Liver (tissue), 9 donors: ENCODE measurements around the gene LZTS3. TPM values are rescaled to one million over a fixed set of nuclear protein-coding genes. Genes with fewer than 3 reads are reported as not detected.

Experiments used
- DNase-seq: peaks from one replicate; pipeline ENCODE4 v3.0.0-alpha.2; 2017; ENCODE audit warnings: low spot score
- H3K27ac ChIP-seq, 2 donors: one replicate each; pipeline ENCODE4 v1.7.0; 2013; ENCODE audit warnings: inconsistent platforms in 2 of 2, low read length in 2 of 2, control low read depth in 1 of 2, low read depth in 1 of 2, mild to moderate bottlenecking in 1 of 2
- H3K27me3 ChIP-seq, 4 donors: one replicate each; pipeline versions ENCODE4 v1.6.1 to v1.7.0; 2013; ENCODE audit warnings: low read length in 3 of 4, inconsistent platforms in 1 of 4, mild to moderate bottlenecking in 1 of 4, moderate library complexity in 1 of 4; ENCODE audit not compliant: control insufficient read depth in 4 of 4, insufficient read depth in 4 of 4
- H3K36me3 ChIP-seq, 4 donors: one replicate each; pipeline versions ENCODE4 v1.6.1 to v1.7.0; 2013; ENCODE audit warnings: low read length in 3 of 4, mild to moderate bottlenecking in 3 of 4, low read depth in 1 of 4, moderate library complexity in 1 of 4; ENCODE audit not compliant: control insufficient read depth in 4 of 4, insufficient read depth in 3 of 4
- H3K4me1 ChIP-seq, 4 donors: one replicate each; pipeline versions ENCODE4 v1.6.1 to v1.7.0; 2013; ENCODE audit warnings: low read length in 3 of 4, mild to moderate bottlenecking in 3 of 4, moderate library complexity in 1 of 4; ENCODE audit not compliant: control insufficient read depth in 4 of 4, insufficient read depth in 4 of 4
- H3K4me3 ChIP-seq, 3 donors: one replicate each; pipeline versions ENCODE4 v1.6.1 to v1.7.0; 2013; ENCODE audit warnings: low read length in 3 of 3, control low read depth in 1 of 3, low read depth in 1 of 3, mild to moderate bottlenecking in 1 of 3
- H3K9ac ChIP-seq, 2 donors: one replicate each; pipeline ENCODE4 v1.7.0; 2013; ENCODE audit warnings: low read length in 2 of 2, mild to moderate bottlenecking in 2 of 2, moderate library complexity in 2 of 2, control low read depth in 1 of 2, low read depth in 1 of 2
- H3K9me3 ChIP-seq, 4 donors: one replicate each; pipeline versions ENCODE4 v1.6.1 to v1.7.0; 2013; ENCODE audit warnings: low read length in 3 of 4; ENCODE audit not compliant: control insufficient read depth in 4 of 4
- ATF3 ChIP-seq: IDR thresholded peaks from 2 replicates; pipeline ENCODE4 v1.6.1; 2016; ENCODE audit warnings: antibody characterized with exemption
- CTCF ChIP-seq: fragments of 150-350 bp; IDR thresholded peaks from 2 replicates; pipeline ENCODE4 v1.5.1; 2017; ENCODE audit warnings: improper control_type of control experiment, low read depth, low read length; ENCODE audit not compliant: missing input control
- EGR1 ChIP-seq, 2 donors: IDR thresholded peaks; 2 replicates each; pipeline ENCODE4 v1.6.1; 2016 to 2018; ENCODE audit warnings: antibody characterized with exemption in 2 of 2, low read depth in 2 of 2
- FOXA1 ChIP-seq: IDR thresholded peaks from 2 replicates; pipeline ENCODE4 v1.6.1; 2016; ENCODE audit warnings: antibody characterized with exemption
- FOXA2 ChIP-seq: IDR thresholded peaks from 2 replicates; pipeline ENCODE4 v1.6.1; 2016; ENCODE audit warnings: antibody characterized with exemption
- GABPA ChIP-seq, 2 donors: IDR thresholded peaks in 1 of 2; conservative IDR thresholded peaks in 1 of 2; 2 replicates each; pipeline ENCODE4 v1.6.1; 2016; ENCODE audit warnings: antibody characterized with exemption in 2 of 2, mild to moderate bottlenecking in 1 of 2, moderate library complexity in 1 of 2
- HNF4A ChIP-seq, 2 donors: conservative IDR thresholded peaks; 2 replicates each; pipeline ENCODE4 v1.6.1; 2016; ENCODE audit warnings: antibody characterized with exemption in 2 of 2, mild to moderate bottlenecking in 2 of 2
- HNF4G ChIP-seq: IDR thresholded peaks from 2 replicates; pipeline ENCODE4 v1.6.1; 2016; ENCODE audit warnings: antibody characterized with exemption
- JUND ChIP-seq, 2 donors: IDR thresholded peaks; 2 replicates each; pipeline ENCODE4 v1.6.1; 2016; ENCODE audit warnings: antibody characterized with exemption in 2 of 2
- MAX ChIP-seq: IDR thresholded peaks from 2 replicates; pipeline ENCODE4 v1.6.1; 2016; ENCODE audit warnings: antibody characterized with exemption
- NR2F2 ChIP-seq: IDR thresholded peaks from 2 replicates; pipeline ENCODE4 v1.6.1; 2016; ENCODE audit warnings: antibody characterized with exemption
- REST ChIP-seq: IDR thresholded peaks from 2 replicates; pipeline ENCODE4 v1.6.1; 2016; ENCODE audit warnings: antibody characterized with exemption, mild to moderate bottlenecking
- RXRA ChIP-seq, 2 donors: IDR thresholded peaks; 2 replicates each; pipeline ENCODE4 v1.6.1; 2017 to 2018; ENCODE audit warnings: antibody characterized with exemption in 2 of 2, mild to moderate bottlenecking in 1 of 2
- SP1 ChIP-seq: IDR thresholded peaks from 2 replicates; pipeline ENCODE4 v1.6.1; 2018; ENCODE audit warnings: antibody characterized with exemption, mild to moderate bottlenecking
- TAF1 ChIP-seq: conservative IDR thresholded peaks from 2 replicates; pipeline ENCODE4 v1.6.1; 2016; ENCODE audit warnings: antibody characterized with exemption, mild to moderate bottlenecking
- YY1 ChIP-seq: IDR thresholded peaks from 2 replicates; pipeline ENCODE4 v1.6.1; 2016; ENCODE audit warnings: antibody characterized with exemption, mild to moderate bottlenecking
- ZBTB33 ChIP-seq: IDR thresholded peaks from 2 replicates; pipeline ENCODE4 v1.6.1; 2016; ENCODE audit warnings: antibody characterized with exemption
- WGBS: extraction: QIAGEN DNeasy Blood & Tissue Kit; methylation state at CpG from one replicate; pipeline ENCODE4 v1.1.7; 2013; 5-methylcytosine and 5-hydroxymethylcytosine counted together
- polyA plus RNA-seq, 2 donors: library from polyadenylated mRNA; stranded (reverse) in 1 of 2; unstranded in 1 of 2; fragments of 200-250 nt in 1 of 2; fragments of >200 nt in 1 of 2; fragmentation: Nextera tagmentation in 1 of 2; extraction: Ambion mirVana in 1 of 2; gene quantifications; one replicate each; pipeline versions ENCODE4 v1.2.1 to v1.2.3, GENCODE V29; 2013 to 2015
- total RNA-seq, 2 donors: library from RNA; depleted of rRNA; stranded (reverse); fragments of >200 nt; gene quantifications; one replicate each; pipeline ENCODE4 v1.2.3, GENCODE V29; 2014
- donor health status: healthy.
- donor health status: healthy.
- donor health status: healthy.
- donor health status: healthy.
- donor health status: healthy.

Gene LZTS3
- total and polyA plus RNA-seq, 4 donors = 1.9 to 3.7 (median 3.5) TPM

- no peak for DNase-seq
- Histone ChIP-seq H3K27ac (no peak overlapping the region), H3K9me3 (no peaks in the 10 kb centered on the region), H3K36me3 (no peaks in the 10 kb centered on the region), H3K9ac (no peak overlapping the region), H3K4me3 (no peak overlapping the region), H3K4me1 (peaks cover 0 to 7% (median 0%) of the 10 kb centered on the region in 4 donors), H3K27me3 (no peaks in the 10 kb centered on the region)
- TF ChIP-seq JUND (IDR thresholded peaks at IDR 0.05) (no peak), RXRA (IDR thresholded peaks at IDR 0.05) (no peak), ZBTB33 (no peak), TAF1 (no peak), EGR1 (IDR thresholded peaks at IDR 0.05; ENCODE audit: low read depth in 2 of 2) (no peak), HNF4G (no peak), HNF4A (conservative IDR thresholded peaks at IDR 0.05) (no peak), NR2F2 (no peak), MAX (no peak), GABPA (IDR thresholded peaks at IDR 0.05 in 1 of 2, conservative IDR thresholded peaks at IDR 0.05 in 1 of 2) (no peak)
- WGBS = 91% methylated on average over 13 of the region's 13 CpGs
Measured at GRCh38 chr20:3166338-3166912, 6.9 kb downstream of the LZTS3 start.

GRCh38 chr20:3165473-3166337 lies 7.6 kb downstream of the LZTS3 start:
- Histone ChIP-seq H3K27ac (no peak overlapping the region), H3K9ac (no peak overlapping the region), H3K4me1 (peaks cover 0 to 7% (median 0%) of the 10 kb centered on the region in 4 donors), H3K9me3 (no peaks in the 10 kb centered on the region), H3K27me3 (no peaks in the 10 kb centered on the region), H3K36me3 (no peaks in the 10 kb centered on the region), H3K4me3 (no peak overlapping the region)
- TF ChIP-seq RXRA (IDR thresholded peaks at IDR 0.05) (no peak), JUND (IDR thresholded peaks at IDR 0.05) (no peak), REST (no peak), SP1 (no peak), YY1 (no peak), GABPA (IDR thresholded peaks at IDR 0.05 in 1 of 2, conservative IDR thresholded peaks at IDR 0.05 in 1 of 2) (no peak), MAX (no peak), EGR1 (IDR thresholded peaks at IDR 0.05; ENCODE audit: low read depth in 2 of 2) (no peak), NR2F2 (no peak), FOXA2 (no peak), ATF3 (no peak), TAF1 (no peak), CTCF (no peak), FOXA1 (no peak), HNF4A (conservative IDR thresholded peaks at IDR 0.05) (no peak)
- no peak for DNase-seq
- 83% methylated on average over 45 of the region's 45 CpGs for WGBS
